Adrenal gland (tissue), 5 donors: ENCODE results near the gene EHBP1L1.

Experiments used
- POLR2A ChIP-seq, 2 donors: fragments of 450-650 bp; IDR thresholded peaks; one replicate each; pipeline ENCODE4 v1.6.1; 2017; ENCODE audit warnings: antibody characterized with exemption in 2 of 2, mild to moderate bottlenecking in 2 of 2, moderate library complexity in 1 of 2
- TF ChIP-seq, protein P1 (sequence below), 6 experiments: fragments of 450-650 bp in 4 of 6; fragments of 200-600 bp in 2 of 6; sonication (generic) in 1 of 6; IDR thresholded peaks; 1 replicate in 5 of 6; 2 replicates in 1 of 6; pipeline versions ENCODE4 v1.5.1 to v1.8.0; 2016 to 2021; ENCODE audit warnings: antibody characterized with exemption in 6 of 6, mild to moderate bottlenecking in 2 of 6, moderate library complexity in 1 of 6
- donor health status: DM: no; HTN: no; CAD: no.

DNA sequence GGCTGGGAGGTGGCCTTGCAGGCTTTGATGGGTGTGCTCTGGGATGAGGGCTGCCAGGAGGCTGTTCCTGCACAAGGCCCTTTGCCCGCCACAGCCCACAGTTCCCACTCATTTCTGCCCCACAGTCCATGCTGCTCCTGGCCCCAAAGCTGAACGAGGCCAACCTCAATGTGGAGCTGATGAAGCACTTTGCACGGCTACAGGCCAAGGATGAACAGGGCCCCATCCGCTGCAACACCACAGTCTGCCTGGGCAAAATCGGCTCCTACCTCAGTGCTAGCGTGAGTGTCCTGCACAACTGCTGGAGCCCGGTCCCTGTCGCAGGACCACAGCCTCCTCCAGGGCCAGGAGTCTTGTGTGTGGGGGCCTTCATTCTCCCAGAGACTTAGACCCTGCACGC, 40.8 kb upstream of the EHBP1L1 start:
- TF ChIP-seq, protein P1, sequence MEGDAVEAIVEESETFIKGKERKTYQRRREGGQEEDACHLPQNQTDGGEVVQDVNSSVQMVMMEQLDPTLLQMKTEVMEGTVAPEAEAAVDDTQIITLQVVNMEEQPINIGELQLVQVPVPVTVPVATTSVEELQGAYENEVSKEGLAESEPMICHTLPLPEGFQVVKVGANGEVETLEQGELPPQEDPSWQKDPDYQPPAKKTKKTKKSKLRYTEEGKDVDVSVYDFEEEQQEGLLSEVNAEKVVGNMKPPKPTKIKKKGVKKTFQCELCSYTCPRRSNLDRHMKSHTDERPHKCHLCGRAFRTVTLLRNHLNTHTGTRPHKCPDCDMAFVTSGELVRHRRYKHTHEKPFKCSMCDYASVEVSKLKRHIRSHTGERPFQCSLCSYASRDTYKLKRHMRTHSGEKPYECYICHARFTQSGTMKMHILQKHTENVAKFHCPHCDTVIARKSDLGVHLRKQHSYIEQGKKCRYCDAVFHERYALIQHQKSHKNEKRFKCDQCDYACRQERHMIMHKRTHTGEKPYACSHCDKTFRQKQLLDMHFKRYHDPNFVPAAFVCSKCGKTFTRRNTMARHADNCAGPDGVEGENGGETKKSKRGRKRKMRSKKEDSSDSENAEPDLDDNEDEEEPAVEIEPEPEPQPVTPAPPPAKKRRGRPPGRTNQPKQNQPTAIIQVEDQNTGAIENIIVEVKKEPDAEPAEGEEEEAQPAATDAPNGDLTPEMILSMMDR (IDR thresholded peaks at IDR 0.05): no peak
- TF ChIP-seq POLR2A (IDR thresholded peaks at IDR 0.05): no peak
